Astrocyte of the cerebellum (primary cell): Measurements from ENCODE around the gene TBC1D9.

Source experiments
- DNase-seq: peaks from one replicate; pipeline ENCODE4 v3.0.0-alpha.2; 2011; ENCODE audit warnings: low read depth
- H3K4me3 ChIP-seq: 2 replicates; pipeline ENCODE4 v1.5.1; 2011; ENCODE audit warnings: mild to moderate bottlenecking, low read depth, low read length, moderate library complexity
- CTCF ChIP-seq: IDR thresholded peaks from 2 replicates; pipeline ENCODE4 v1.5.1; 2012; ENCODE audit warnings: low read length, low read depth, moderate library complexity, mild to moderate bottlenecking; ENCODE audit errors: missing control alignments
- in situ Hi-C: cut with HindIII; loops from 2 replicates; pipeline ENCODE4 v1.10.0; 2017; ENCODE audit warnings: low sequenced_read_pairs

TBC1D9 gene

DNA sequence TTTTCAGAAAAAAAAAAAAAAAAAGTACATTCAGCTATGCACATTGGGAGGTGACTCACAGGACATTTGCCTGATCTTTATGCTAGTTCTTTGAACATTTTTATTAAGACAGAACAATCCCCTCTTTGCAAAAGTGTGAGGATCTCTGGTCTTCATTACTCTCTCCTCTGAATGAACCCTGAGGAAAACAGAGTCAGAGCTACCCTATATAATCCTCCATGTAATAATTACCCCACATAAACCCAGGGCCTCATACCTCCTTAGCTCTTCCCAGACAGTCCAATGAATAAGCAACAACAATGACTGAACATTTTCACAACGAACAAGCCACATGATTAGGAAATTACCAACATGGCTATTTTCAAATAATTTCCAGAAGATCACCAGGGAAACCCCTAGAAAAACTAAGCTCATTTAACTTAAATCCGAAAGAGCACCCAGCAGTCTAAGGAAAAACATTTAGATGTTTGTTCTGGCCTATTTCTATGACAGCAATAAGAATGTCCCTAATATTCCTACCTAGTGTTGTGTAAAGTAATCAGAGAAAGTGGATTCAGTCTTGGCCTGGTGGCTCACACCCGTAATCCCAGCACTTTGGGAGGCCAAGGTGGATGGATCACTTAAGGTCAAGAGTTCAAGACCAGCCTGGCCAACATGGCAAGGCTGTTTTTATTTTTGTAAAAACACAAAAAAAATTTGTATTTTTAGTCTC is 37.8 kb downstream of the TBC1D9 start:
- no peak for DNase-seq
- no peak overlapping the region for H3K4me3 ChIP-seq
- TF ChIP-seq CTCF, result no peak
- in situ Hi-C loops, result no loop called here

DNA sequence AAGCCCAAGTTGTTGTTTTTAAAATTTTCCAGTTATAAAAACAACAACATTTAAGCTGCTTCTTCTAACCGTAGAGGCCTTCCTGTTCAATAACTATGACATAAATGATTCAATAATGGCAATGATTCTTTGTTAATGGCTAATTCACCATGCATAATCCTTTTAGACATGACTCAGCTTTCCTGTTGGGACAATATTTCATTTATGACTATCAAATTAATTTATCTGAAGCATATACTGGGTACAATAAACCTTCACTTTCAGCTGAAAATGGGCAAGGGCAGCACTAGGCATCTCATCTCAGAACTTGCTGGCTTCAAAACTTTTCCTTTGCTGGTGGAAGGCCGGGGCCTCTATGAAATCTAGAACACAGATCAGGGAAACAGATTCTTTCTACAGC is 38.9 kb downstream of the TBC1D9 start:
- TF ChIP-seq CTCF, result no peak
- H3K4me3 ChIP-seq, result no peak overlapping the region
- DNase-seq, result no peak
- in situ Hi-C loops, result no loop called here

DNA sequence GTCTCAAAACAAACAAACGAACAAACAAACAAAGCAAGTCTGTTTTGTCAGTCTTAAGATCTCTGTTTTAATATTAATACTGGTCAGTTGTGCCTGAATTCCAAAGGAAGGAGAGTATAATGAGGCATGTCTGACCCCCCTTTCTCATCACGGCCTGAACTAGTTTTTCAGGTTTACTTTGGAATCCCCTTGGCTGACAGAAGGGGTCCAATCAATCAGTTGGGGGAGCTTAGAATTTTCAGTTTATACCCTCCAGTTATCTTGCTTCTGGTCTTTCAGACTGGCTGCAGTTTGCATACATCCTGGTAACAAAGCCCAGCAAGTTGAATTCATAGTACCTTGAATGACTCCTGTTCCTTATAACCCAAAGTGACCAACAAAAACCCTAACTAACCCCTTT is 41.1 kb downstream of the TBC1D9 start:
- DNase-seq, result no peak
- in situ Hi-C loops, result no loop called here
- no peak overlapping the region for H3K4me3 ChIP-seq
- TF ChIP-seq CTCF, result no peak

- DNase-seq, result no peak
- no peak overlapping the region for H3K4me3 ChIP-seq
- in situ Hi-C loops, result no loop called here
- no peak for TF ChIP-seq CTCF
Measured at GRCh38 chr4:140711910-140712309, 44.3 kb downstream of the TBC1D9 start.

DNA sequence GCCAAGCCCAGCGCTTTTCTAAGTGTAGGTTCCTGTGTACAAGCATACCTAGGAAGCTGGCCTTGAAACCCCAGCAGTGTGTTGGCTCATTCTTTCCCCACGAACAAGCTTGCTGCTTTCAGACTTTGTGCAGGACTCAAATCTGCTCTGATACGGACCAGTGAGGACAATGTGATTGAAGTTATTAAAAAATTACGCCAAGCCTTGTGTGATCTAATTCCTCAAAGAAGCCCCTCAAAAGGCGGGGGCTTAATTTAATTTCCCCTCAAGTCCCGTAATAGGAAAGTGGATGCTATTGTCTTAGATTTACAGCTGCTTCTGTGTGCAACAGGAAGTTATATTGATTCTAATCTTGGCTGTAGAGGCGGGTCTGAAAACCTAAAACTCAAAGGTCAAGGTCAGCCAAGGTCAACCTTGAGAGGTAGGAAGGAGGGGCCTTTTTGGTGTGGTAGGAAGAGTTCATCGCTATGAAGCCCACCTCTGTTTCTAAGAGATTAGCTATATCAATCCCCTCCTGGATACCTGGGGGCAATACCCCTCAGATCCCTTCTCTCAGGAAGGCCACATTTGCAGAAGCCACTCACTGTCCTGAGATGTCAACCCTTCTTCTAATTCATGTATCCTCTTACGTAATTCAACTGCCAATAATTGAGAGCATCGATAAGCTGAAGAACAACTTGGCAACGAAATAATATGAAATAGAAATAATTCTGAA is 45.1 kb downstream of the TBC1D9 start:
- no peak for TF ChIP-seq CTCF
- DNase-seq, result no peak
- H3K4me3 ChIP-seq, result no peak overlapping the region
- in situ Hi-C loops, result no loop called here

GRCh38 chr4:140707325-140707724 is 48.9 kb downstream of the TBC1D9 start:
- TF ChIP-seq CTCF, result no peak
- no peak overlapping the region for H3K4me3 ChIP-seq
- in situ Hi-C loops, result no loop called here
- DNase-seq, result no peak
